OCI-LY7 (cell line): ENCODE results near the gene SLIT3.

Source experiments
- CTCF ChIP-seq: fragments of 200-600 bp; sonication (generic); conservative IDR thresholded peaks from 2 replicates; pipeline ENCODE4 v1.5.1; 2014; ENCODE audit warnings: mild to moderate bottlenecking, antibody characterized with exemption, low read length, moderate library complexity, mixed read lengths
- EZH2phosphoT487 ChIP-seq: fragments of 200-600 bp; sonication (generic); IDR thresholded peaks from 2 replicates; pipeline ENCODE4 v1.6.1; 2018; ENCODE audit warnings: low read depth, borderline replicate concordance, mild to moderate bottlenecking, mixed run types, antibody characterized with exemption, low read length, moderate library complexity, mixed read lengths

DNA sequence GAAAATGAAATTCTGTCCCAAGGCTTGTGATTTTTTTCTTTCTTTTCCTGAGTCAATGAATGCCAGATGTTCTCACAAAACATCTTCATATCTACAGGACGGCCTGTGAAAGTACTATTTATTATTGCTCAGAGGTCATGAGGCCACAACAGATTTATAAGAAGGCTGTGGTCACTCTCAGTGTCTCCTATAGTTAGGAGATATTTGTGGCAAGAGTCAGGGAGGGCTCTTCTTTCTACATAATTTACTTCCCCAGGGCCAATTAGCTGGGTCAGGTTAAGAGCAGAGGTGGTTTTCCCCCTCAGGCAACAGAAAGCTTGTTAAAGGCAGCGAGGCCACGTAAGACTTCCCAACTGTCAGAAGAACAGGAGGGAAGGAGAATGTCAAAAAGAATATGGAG is 248.7 kb downstream of the SLIT3 start:
- TF ChIP-seq CTCF: no peak
- no peak for TF ChIP-seq EZH2phosphoT487
